NCI-H1436 (cell line): Measurements from ENCODE around the gene PEAK1.

ENCODE experiments used
- DNase-seq: peaks from one replicate; lab custom pipeline; 2025; lab: John Stamatoyannopoulos, UW

Gene PEAK1

DNA sequence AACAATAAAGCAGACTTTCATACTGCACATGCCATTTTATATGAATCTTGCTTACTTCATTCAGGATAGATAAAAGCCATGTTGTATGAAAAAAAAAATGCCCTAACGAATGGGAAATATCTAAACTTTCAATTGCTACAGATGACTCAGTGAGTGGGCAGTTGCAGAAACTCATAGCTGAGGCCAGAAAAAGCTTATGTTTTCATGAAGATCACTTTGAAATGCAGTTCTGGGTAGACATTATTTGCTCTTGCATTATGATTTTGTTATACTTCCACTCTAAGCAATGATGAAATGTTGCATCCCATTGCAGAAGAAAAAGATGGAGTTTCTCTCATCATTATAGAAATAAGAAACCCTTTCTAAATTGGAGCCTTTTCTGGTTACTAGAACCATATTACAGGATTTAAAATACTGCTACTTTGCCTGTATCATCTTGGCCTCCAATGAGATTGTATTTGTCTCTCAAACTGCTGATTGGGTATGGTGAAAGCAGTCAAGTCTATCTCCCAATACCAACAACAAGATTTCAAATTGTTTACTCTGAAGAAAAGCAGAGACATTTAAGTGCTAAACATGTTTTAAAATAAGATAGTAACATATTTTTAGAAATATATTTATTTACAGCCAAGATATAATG lies 17.0 kb downstream of the PEAK1 start:
- no peak for DNase-seq

- no peak for DNase-seq
Measured at GRCh38 chr15:77400258-77400657, 19.6 kb downstream of the PEAK1 start.

GRCh38 chr15:77398927-77399326 lies 21.0 kb downstream of the PEAK1 start:
- DNase-seq, result no peak

GRCh38 chr15:77396692-77397091 lies 23.2 kb downstream of the PEAK1 start:
- no peak for DNase-seq

DNA sequence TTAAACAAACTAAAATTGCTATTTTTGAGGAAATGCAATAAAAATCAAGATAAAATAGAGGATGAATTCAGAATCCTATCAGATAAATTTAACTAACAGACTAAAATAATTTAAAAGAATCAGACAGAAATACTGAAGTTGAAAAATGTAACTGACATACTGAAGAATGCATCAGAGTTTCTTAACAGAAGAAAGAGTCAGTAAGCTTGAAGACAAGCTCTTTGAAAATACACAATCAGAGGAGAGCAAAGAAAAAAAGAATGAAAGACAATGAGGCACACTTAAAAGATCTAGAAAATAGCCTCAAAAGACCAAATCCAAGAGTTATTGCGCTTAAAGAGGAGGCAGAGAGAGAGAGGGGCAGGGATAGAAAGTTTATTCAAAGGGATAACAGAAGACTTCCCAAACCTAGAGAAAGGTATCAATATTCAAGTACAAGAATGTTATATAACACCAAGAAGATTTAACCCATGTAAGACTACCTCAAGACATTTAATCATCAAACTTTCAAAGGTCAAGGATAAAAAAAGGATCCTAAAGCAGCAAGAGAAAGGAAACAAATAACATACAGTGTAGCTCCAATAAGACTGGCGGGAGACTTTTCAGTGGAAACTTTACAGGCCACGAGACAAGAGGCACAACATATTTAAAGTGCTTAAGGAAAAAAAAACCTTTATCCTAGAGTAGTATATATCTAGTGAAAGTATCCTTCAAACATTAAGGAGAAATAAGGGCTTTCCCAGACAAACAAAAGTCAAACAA lies 24.7 kb downstream of the PEAK1 start:
- no peak for DNase-seq

DNA sequence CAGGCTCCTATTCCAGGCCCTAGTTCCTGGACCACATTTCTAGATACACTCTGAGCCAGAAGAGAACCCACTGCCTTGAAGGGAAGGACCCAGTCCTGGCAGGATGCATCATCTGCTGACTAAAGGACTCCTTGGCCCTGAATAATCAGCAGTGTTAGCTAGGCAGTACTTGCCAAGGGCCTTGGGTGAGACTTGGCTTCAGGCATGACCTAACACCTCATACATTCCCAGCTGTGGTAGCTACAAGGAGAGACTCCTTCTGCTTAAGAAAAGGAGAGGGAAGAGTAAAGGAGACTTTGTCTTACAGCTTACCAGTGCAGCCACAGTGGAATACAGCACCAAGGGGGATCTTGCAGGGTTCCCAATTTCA lies 26.4 kb downstream of the PEAK1 start:
- no peak for DNase-seq

DNA sequence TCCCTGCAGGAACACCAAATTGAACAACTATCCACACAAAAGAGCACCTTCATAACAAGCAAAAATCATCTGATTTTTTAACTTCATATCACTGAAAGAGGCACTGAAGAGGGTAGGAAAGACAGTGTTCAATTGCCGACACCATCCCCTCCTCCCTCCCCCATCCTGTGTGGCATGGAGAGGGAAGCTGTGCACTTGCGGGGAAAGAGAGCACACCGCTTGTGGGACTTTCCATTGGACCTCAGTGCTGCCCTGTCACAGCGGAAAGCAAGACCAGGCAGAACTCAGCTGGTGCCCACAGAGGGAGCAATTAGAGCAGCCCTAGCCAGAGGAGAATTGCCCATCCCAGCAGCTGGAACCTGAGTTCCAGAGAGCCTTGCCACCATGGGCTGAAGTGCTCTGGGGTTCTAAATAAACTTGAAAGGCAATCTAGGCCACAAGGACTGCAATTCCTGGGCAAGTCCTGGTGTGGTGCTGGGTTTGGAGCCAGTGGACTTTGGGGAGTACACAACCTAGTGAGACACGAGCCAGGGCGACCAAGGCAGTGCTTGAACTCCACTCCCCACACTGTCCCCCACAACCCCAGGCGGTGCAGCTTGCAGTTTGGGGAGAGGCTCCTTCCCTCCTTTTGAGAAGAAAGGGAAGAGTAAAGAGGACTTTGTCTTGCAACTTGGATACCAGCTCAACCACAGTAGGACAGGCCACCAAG lies 27.0 kb downstream of the PEAK1 start:
- no peak for DNase-seq

GRCh38 chr15:77391372-77391951 lies 28.4 kb downstream of the PEAK1 start:
- no peak for DNase-seq

- no peak for DNase-seq
Measured at GRCh38 chr15:77387365-77388105, 32.4 kb downstream of the PEAK1 start.

- DNase-seq, result no peak
Measured at GRCh38 chr15:77386626-77387025, 33.3 kb downstream of the PEAK1 start.

- DNase-seq, result no peak
Measured at GRCh38 chr15:77384589-77385359, 35.1 kb downstream of the PEAK1 start.

GRCh38 chr15:77384086-77384485 lies 35.8 kb downstream of the PEAK1 start:
- DNase-seq, result no peak

DNA sequence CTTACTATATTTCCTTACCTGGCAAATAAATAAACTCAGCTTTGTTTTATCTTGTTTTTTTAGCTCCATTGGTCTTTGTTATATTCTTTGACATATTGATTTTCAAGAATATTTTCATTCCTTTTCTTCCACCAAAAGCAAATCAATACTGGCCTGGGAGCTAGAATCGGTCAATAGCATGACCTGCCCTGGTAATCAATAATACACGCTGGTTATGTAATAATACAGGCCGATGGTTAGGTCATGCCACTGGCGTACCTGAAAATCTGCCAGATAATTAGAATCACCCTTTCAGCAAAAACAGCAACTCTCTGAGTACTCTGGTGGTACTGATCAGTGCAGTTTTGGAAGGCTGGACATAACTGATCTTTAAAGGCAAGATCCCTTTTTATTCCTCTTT lies 39.9 kb downstream of the PEAK1 start:
- DNase-seq, result no peak

DNA sequence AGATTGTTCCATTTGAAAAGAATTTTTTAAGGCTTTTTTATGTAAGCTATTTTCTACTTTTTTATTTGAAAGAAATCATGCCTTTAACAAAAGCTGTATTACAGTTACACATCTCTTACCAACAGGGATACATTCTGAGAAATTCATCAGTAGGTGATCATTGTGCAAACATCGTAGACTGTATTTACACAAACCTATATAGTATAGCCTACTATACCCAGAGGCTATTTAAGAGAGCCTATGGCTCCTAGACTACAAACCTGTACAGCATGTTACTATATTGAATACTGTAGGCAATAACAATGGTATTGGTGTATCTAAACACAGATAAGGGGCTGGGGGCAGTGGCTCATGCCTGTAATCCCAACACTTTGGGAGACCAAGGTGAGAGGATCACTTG lies 43.1 kb downstream of the PEAK1 start:
- no peak for DNase-seq

- DNase-seq, result no peak
Measured at GRCh38 chr15:77375133-77375532, 44.8 kb downstream of the PEAK1 start.

- DNase-seq, result no peak
Measured at GRCh38 chr15:77373441-77373840, 46.5 kb downstream of the PEAK1 start.

GRCh38 chr15:77371850-77372563 lies 47.9 kb downstream of the PEAK1 start:
- no peak for DNase-seq

- no peak for DNase-seq
Measured at GRCh38 chr15:77370580-77370979, 49.3 kb downstream of the PEAK1 start.

- no peak for DNase-seq
Measured at GRCh38 chr15:77369168-77369567, 50.7 kb downstream of the PEAK1 start.

- DNase-seq, result no peak
Measured at GRCh38 chr15:77367631-77368030, 52.3 kb downstream of the PEAK1 start.

DNA sequence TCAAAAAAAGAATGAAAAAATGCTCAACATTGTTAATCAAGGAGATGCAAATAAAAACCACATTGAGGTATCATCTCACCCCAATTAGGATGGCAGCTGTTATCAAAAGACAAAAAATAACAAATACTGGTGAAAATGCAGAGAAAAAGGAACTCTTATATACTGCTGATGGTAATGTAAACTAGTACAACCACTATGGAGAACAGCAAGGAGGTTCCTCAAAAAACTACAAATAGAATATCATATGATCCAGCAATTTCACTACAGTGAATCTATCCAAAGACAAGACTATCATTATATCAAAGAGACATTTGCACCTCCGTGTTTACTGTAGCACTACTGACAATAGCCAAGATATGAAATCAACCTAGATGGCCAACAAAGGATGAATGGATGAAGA lies 58.4 kb downstream of the PEAK1 start:
- DNase-seq, result no peak
